SK-MEL-5 (cell line): ENCODE measurements around the gene TAGLN2. TPM values are rescaled to one million over a fixed set of nuclear protein-coding genes. Genes with fewer than 3 reads are reported as not detected.
A peak's percentile ranks its signal among the peaks of the same experiment; 100 is the strongest.

Experiments used
- DNase-seq: peaks from one replicate; pipeline ENCODE4 v3.0.0-alpha.2; 2016; ENCODE audit warnings: low read depth, low spot score
- in situ Hi-C: cut with HindIII; loops from 2 replicates; pipeline ENCODE4 v1.10.0; 2016; ENCODE audit warnings: low sequenced_read_pairs, high pct_unique_total_duplicates, low pct_unique_long_range_greater_than_20kb
- total RNA-seq: library from RNA; depleted of rRNA; stranded (reverse); fragments of >200 nt; shearing (Covaris generic); gene quantifications from 2 replicates; pipeline ENCODE4 v1.2.3, GENCODE V29; 2014

TAGLN2 gene
- total RNA-seq, 1 experiment from 2014 or later, result 122 TPM

- in situ Hi-C loops, result loop anchor here (25.0 kb wide), 1 partner anchor 111 kb away; the partner anchor contains the start of gene DUSP23
- no peak for DNase-seq
These were observed 27.3 kb downstream of the TAGLN2 start for GRCh38 chr1:159897962-159898361.

GRCh38 chr1:159896546-159896930, 28.8 kb downstream of the TAGLN2 start:
- DNase-seq, result no peak
- in situ Hi-C loops, result loop anchor here (25.0 kb wide), 1 partner anchor 109 kb away; the partner anchor contains the start of gene DUSP23

GRCh38 chr1:159895836-159896545, 29.3 kb downstream of the TAGLN2 start:
- no peak for DNase-seq
- in situ Hi-C loops, result loop anchor here (25.0 kb wide), 1 partner anchor 109 kb away; the partner anchor contains the start of gene DUSP23

- DNase-seq, result no peak
These were observed 30.0 kb downstream of the TAGLN2 start for GRCh38 chr1:159895286-159895685.

GRCh38 chr1:159892944-159893343, 32.4 kb downstream of the TAGLN2 start:
- in situ Hi-C loops, result loop anchor here (25.0 kb wide), 1 partner anchor 106 kb away; the partner anchor contains the start of gene DUSP23
- no peak for DNase-seq

More at GRCh38 chr1:159895286-159895685, 30.0 kb downstream of the TAGLN2 start:
- in situ Hi-C loops, result loop anchor here (25.0 kb wide), 1 partner anchor 108 kb away; the partner anchor contains the start of gene DUSP23

- in situ Hi-C loops, result loop anchor here (25.0 kb wide), 1 partner anchor 104 kb away; the partner anchor contains the start of gene DUSP23
- DNase-seq, result peak; percentile 92
These were observed 33.8 kb downstream of the TAGLN2 start for GRCh38 chr1:159891275-159892157.

GRCh38 chr1:159890390-159890789, 34.9 kb downstream of the TAGLN2 start:
- in situ Hi-C loops, result loop anchor here (25.0 kb wide), 1 partner anchor 103 kb away; the partner anchor contains the start of gene DUSP23

GRCh38 chr1:159889821-159890252, 35.5 kb downstream of the TAGLN2 start:
- in situ Hi-C loops, result loop anchor here (25.0 kb wide), 1 partner anchor 103 kb away; the partner anchor contains the start of gene DUSP23
- DNase-seq, result peak; percentile 33

More at GRCh38 chr1:159890390-159890789, 34.9 kb downstream of the TAGLN2 start:
- no peak for DNase-seq

GRCh38 chr1:159889202-159889601, 36.1 kb downstream of the TAGLN2 start:
- in situ Hi-C loops, result loop anchor here (25.0 kb wide), 1 partner anchor 102 kb away; the partner anchor contains the start of gene DUSP23
- DNase-seq, result no peak

GRCh38 chr1:159884296-159884695, 41.0 kb downstream of the TAGLN2 start:
- no peak for DNase-seq
- in situ Hi-C loops, result loop anchor here (25.0 kb wide), 1 partner anchor 97 kb away; the partner anchor contains the start of gene DUSP23

GRCh38 chr1:159883134-159883533, 42.2 kb downstream of the TAGLN2 start:
- DNase-seq, result no peak
- in situ Hi-C loops, result loop anchor here (25.0 kb wide), 1 partner anchor 96 kb away; the partner anchor contains the start of gene DUSP23

- in situ Hi-C loops, result loop anchor here (25.0 kb wide), 1 partner anchor 95 kb away; the partner anchor contains the start of gene DUSP23
- no peak for DNase-seq
These were observed 42.8 kb downstream of the TAGLN2 start for GRCh38 chr1:159882527-159882862.

GRCh38 chr1:159881622-159882526, 43.4 kb downstream of the TAGLN2 start:
- peak; percentile 67 for DNase-seq
- in situ Hi-C loops, result loop anchor here (25.0 kb wide), 1 partner anchor 95 kb away; the partner anchor contains the start of gene DUSP23

GRCh38 chr1:159880430-159880829, 44.9 kb downstream of the TAGLN2 start:
- no peak for DNase-seq
- in situ Hi-C loops, result loop anchor here (25.0 kb wide), 1 partner anchor 93 kb away; the partner anchor contains the start of gene DUSP23

GRCh38 chr1:159879977-159880376, 45.3 kb downstream of the TAGLN2 start:
- in situ Hi-C loops, result loop anchor here (25.0 kb wide), 1 partner anchor 93 kb away; the partner anchor contains the start of gene DUSP23
- no peak for DNase-seq

- in situ Hi-C loops, result loop anchor here (25.0 kb wide), 1 partner anchor 92 kb away; the partner anchor contains the start of gene DUSP23
- DNase-seq, result no peak
These were observed 46.2 kb downstream of the TAGLN2 start for GRCh38 chr1:159879136-159879535.
